Stimulated activated CD8-positive, alpha-beta memory T cell treated with anti-CD3 and anti-CD28 coated beads, Interleukin-7, amount 100 ng/mL, for 48 hours (primary cell): Measurements from ENCODE around the gene CD86.
"Not testable (repeated sequence)": the region's sequence is repeated elsewhere in the genome, so short reads cannot be mapped to it uniquely, and the experiment has no call there.

ENCODE experiments used
- DNase-seq, 2 donors: peaks; one replicate each; pipeline ENCODE4 v3.0.0-alpha.2; 2020; ENCODE audit warnings: low read depth in 1 of 2; ENCODE audit errors: extremely low read depth in 1 of 2

Gene CD86

GRCh38 chr3:122055215-122055614 lies at the start of gene CD86:
TSS of gene CD86 (plus strand) at chr3:122055362. CDS start at chr3:122055490, 128 bp downstream.
- no peak for DNase-seq

- DNase-seq = no peak
These were observed 48.9 kb upstream of the CD86 start for GRCh38 chr3:122006267-122006666.

DNA sequence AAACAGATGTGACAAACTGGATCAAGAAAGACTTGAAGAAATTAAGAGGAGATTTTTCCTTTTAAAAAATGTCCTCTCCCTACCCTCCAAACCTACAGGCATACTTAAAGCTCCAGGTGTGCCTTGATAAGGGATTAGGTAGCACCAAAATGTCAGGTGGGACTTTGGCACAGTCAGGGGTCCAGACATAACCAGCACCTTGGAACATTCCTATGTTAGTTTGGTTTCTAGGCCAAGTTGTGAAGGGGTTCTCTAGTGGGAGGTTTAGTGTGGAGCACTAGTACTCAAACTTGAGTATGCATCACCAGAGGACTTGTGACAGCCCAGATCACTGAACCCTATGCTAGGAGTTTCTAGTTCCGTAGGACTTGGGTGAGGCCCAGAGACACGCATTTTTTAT lies 47.0 kb upstream of the CD86 start:
- DNase-seq = no peak

DNA sequence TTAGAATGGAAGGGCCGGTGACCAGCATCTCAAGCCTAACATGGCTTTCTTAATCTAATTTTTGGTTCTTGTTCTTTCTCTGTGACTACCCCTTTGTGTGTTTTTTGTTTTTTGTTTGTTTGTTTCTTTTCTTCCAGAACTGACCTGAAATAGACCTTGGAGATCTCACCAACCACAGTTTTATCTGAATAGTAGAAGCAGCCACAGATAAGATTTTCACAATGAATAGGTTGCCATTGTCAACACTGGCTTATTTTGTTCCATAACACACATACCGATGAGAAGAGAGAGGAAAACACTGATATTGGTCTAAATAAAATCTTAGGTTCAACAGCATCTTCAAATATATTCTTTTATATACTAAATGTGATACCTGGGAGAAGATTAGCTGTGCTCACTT lies 44.7 kb upstream of the CD86 start:
- DNase-seq = no peak

- no peak for DNase-seq
These were observed 43.8 kb upstream of the CD86 start for GRCh38 chr3:122011396-122011795.

DNA sequence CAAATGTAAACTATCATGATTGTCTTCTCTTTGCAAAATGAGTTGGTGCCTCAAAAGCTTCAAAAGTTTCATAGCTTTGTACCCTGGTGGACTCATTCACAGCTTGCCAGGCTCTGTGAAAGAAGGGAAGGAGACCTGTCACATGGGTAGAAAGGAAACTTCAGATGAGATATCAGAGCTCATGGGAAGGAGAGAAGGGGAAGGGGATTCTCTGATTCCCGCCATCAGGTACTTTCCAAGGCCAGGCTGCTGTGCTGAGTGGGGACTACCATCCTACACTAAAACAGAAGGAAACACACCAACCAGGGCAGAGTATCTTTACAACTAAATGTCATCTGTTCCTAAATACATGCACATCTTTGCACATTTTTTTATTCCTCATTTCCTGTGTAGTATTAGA lies 42.3 kb upstream of the CD86 start:
- DNase-seq = no peak

DNA sequence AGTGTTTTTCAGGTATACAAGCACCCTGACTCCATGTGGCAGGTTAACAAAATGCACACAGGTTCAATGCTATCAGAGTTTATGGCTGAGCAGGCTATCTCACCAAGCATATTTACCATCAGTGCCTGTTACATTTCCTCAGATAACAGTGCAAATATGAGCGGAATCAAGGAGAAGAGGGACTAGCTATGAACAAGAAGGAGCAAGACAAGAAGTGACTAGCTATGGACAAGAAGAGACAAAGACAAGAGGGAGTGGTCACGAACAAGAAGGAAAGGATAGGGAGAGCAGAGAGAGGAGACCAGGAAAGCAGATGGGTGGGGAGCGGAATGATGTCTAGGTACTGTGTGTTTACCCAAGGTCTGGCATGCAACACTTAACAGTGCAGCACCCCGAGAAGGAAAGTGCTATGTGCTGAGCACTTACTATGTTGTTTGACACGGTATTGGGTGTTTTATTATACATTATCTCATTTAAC lies 41.7 kb upstream of the CD86 start:
- DNase-seq = no peak

- no peak for DNase-seq
These were observed 40.4 kb upstream of the CD86 start for GRCh38 chr3:122014741-122015140.

GRCh38 chr3:122019493-122019892 lies 35.7 kb upstream of the CD86 start:
- DNase-seq = no peak

DNA sequence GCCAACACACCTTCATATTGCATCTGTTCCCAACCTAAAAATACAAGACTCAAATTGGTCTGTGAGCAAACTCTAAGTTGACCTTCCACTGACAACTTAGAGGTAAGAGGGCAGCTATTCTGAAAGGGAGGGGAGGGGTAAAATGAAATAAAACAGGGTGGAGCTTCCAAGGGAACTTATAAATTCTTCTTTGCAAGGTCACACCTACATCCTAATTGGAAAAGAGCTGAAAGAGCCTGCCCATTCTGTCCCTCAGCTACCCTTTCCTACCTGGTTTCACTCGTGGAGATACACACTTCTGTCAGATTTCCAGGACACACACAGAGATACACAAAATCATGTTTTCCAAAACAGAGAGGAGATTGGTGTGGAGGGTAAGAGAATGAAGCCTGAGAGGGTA lies 34.1 kb upstream of the CD86 start:
- DNase-seq = no peak

DNA sequence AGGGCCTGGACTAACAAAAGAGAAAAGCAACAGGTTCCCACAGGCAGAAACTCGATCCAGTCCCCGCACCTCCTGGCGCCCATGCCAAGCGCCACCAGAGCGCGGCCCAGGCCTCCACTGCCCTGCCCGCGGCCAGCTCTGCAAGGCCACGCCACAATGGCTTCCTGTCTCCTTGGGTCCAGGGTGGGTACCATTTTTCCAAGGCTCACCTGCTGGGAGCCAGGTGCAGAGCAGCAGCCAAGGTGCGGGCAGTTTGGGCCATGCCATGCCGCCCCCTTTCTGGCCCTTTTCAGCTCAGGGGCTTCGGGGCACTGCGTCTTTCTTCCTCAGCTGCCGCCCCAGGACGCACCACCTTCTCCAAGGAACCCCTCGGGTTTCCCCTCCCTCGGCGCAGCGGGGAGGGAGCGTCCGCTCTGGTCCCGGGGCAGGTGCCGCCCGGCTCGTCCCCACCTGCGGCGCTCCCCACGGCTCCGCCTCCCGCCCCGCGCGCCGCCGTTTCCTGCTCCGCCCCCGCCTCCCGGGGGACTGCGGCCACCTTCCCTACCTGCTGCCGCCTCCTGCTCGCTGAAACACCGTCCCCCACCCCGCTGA lies 33.3 kb upstream of the CD86 start, which contains the start of gene ILDR1:
Gene ILDR1, minus strand, starts transcription at position 437 of the 591 bp plus-strand sequence. Its CDS starts 170 bp downstream, at position 267.
- DNase-seq = no peak

GRCh38 chr3:122023335-122023910 lies 31.7 kb upstream of the CD86 start:
- DNase-seq = no peak

- no peak for DNase-seq
These were observed 30.4 kb upstream of the CD86 start for GRCh38 chr3:122024800-122025199.

DNA sequence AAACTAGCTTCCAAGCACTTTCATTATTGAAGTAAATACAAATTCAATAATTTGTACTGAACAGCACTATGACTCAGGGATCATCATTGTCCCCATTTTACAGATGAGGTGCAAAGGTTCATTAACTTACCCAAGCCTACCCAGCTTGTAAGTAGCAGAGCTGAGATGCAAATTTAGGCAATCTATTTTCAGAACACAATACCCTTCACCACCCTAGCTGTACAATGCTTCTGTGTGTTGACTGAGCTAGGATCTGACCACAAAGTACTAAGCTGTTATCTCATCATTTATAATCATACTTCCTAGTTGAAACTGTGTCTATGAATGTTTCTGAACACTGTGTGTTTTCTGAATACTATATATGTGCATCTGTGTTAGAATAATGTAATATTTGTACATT lies 29.9 kb upstream of the CD86 start:
- no peak for DNase-seq

GRCh38 chr3:122030381-122031122 lies 24.6 kb upstream of the CD86 start:
- DNase-seq = no peak

DNA sequence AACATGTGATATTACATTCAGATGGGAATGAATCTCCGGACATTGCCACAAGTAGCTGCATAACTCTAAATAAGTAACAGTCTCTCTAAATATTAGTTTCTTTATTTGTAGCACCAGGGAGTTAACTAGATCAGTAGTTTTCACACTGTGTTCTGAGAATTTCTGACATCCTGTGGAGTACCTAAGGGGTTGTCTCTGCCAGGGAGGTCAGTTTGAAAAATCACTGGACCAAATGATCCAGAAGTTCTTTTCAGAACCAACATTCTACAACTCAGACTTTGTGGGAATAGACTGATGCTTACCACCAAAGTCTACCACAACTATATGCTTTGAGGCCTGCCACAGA lies 24.1 kb upstream of the CD86 start:
- no peak for DNase-seq

GRCh38 chr3:122032531-122032930 lies 22.6 kb upstream of the CD86 start:
- no peak for DNase-seq

GRCh38 chr3:122033023-122033422 lies 22.1 kb upstream of the CD86 start:
- no peak for DNase-seq

GRCh38 chr3:122047296-122047695 lies 7.9 kb upstream of the CD86 start:
- not testable (repeated sequence) for DNase-seq

GRCh38 chr3:122047773-122048172 lies 7.4 kb upstream of the CD86 start:
- not testable (repeated sequence) for DNase-seq

DNA sequence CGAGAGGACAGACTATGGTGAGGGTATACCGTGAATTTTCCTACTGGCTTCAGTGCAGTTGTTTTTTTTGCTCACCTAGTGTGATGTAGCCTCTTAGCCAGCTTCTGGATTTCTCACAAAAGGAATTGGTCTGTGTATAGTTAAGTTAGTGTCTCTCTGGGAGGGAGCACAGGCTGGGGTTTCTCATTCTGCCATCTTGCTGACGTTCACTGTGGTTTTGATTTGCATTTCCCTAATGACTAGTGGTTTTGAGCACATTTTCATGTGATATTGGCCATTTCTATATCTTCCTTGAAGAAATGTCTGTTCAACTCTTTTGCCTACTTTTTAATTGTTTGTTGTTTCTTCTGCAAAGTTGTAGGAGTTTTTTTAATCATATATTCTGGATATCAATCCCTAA lies 2.2 kb upstream of the CD86 start:
- no peak for DNase-seq

- DNase-seq = no peak
These were observed 2.5 kb downstream of the CD86 start for GRCh38 chr3:122057671-122058070.
